ENCODE measurements around the gene ATAT1. TPM values are rescaled to one million over a fixed set of nuclear protein-coding genes. Genes with fewer than 3 reads are reported as not detected.

Gene ATAT1
- total and polyA plus RNA-seq, 2 of the 13 experiments (the other 11 are each of a cell fraction or from before 2014, with no cell fraction given): 9.2 to 23.6 TPM

GRCh38 chr6:30678964-30679726, 52.5 kb downstream of the ATAT1 start (continued):
- TF ChIP-seq ZFX (CRISPR knock-in tag; IDR thresholded peaks at IDR 0.05; ENCODE audit: low read depth) (peak; percentile 83), HDAC6 (IDR thresholded peaks at IDR 0.05; ENCODE audit: low read depth, low read length) (no peak), SOX6 (IDR thresholded peaks at IDR 0.05) (no peak), SOX6 (CRISPR knock-in tag; IDR thresholded peaks at IDR 0.05) (peak; percentile 79), SRY (CRISPR knock-in tag; IDR thresholded peaks at IDR 0.05) (peak; percentile 79; the same call in 1 of the 2 replicates), ZNF343 (CRISPR knock-in tag; IDR thresholded peaks at IDR 0.05) (no peak), ESRRA (CRISPR knock-in tag; IDR thresholded peaks at IDR 0.05; ENCODE audit: low read depth) (no peak), AKAP8 (CRISPR knock-in tag; IDR thresholded peaks at IDR 0.05) (no peak), MEIS2 (CRISPR knock-in tag; IDR thresholded peaks at IDR 0.05) (no peak), DRAP1 (CRISPR knock-in tag; IDR thresholded peaks at IDR 0.05) (peak; percentile 63), CHD4 (IDR thresholded peaks at IDR 0.05; ENCODE audit: borderline replicate concordance, low read length) (no peak), ZNF777 (CRISPR knock-in tag; IDR thresholded peaks at IDR 0.05) (peak; percentile 89), PHF21A (CRISPR knock-in tag; IDR thresholded peaks at IDR 0.05) (no peak), SMARCC2 (IDR thresholded peaks at IDR 0.05) (no peak), PLRG1 (conservative IDR thresholded peaks at IDR 0.05) (no peak), MLX (CRISPR knock-in tag; IDR thresholded peaks at IDR 0.05) (peak; percentile 61)
- TF ChIP-seq, protein P1, sequence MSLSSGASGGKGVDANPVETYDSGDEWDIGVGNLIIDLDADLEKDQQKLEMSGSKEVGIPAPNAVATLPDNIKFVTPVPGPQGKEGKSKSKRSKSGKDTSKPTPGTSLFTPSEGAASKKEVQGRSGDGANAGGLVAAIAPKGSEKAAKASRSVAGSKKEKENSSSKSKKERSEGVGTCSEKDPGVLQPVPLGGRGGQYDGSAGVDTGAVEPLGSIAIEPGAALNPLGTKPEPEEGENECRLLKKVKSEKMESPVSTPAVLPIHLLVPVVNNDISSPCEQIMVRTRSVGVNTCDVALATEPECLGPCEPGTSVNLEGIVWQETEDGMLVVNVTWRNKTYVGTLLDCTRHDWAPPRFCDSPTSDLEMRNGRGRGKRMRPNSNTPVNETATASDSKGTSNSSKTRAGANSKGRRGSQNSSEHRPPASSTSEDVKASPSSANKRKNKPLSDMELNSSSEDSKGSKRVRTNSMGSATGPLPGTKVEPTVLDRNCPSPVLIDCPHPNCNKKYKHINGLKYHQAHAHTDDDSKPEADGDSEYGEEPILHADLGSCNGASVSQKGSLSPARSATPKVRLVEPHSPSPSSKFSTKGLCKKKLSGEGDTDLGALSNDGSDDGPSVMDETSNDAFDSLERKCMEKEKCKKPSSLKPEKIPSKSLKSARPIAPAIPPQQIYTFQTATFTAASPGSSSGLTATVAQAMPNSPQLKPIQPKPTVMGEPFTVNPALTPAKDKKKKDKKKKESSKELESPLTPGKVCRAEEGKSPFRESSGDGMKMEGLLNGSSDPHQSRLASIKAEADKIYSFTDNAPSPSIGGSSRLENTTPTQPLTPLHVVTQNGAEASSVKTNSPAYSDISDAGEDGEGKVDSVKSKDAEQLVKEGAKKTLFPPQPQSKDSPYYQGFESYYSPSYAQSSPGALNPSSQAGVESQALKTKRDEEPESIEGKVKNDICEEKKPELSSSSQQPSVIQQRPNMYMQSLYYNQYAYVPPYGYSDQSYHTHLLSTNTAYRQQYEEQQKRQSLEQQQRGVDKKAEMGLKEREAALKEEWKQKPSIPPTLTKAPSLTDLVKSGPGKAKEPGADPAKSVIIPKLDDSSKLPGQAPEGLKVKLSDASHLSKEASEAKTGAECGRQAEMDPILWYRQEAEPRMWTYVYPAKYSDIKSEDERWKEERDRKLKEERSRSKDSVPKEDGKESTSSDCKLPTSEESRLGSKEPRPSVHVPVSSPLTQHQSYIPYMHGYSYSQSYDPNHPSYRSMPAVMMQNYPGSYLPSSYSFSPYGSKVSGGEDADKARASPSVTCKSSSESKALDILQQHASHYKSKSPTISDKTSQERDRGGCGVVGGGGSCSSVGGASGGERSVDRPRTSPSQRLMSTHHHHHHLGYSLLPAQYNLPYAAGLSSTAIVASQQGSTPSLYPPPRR (CRISPR knock-in tag; IDR thresholded peaks at IDR 0.05; ENCODE audit: borderline replicate concordance): no peak
- TF ChIP-seq, protein P2, sequence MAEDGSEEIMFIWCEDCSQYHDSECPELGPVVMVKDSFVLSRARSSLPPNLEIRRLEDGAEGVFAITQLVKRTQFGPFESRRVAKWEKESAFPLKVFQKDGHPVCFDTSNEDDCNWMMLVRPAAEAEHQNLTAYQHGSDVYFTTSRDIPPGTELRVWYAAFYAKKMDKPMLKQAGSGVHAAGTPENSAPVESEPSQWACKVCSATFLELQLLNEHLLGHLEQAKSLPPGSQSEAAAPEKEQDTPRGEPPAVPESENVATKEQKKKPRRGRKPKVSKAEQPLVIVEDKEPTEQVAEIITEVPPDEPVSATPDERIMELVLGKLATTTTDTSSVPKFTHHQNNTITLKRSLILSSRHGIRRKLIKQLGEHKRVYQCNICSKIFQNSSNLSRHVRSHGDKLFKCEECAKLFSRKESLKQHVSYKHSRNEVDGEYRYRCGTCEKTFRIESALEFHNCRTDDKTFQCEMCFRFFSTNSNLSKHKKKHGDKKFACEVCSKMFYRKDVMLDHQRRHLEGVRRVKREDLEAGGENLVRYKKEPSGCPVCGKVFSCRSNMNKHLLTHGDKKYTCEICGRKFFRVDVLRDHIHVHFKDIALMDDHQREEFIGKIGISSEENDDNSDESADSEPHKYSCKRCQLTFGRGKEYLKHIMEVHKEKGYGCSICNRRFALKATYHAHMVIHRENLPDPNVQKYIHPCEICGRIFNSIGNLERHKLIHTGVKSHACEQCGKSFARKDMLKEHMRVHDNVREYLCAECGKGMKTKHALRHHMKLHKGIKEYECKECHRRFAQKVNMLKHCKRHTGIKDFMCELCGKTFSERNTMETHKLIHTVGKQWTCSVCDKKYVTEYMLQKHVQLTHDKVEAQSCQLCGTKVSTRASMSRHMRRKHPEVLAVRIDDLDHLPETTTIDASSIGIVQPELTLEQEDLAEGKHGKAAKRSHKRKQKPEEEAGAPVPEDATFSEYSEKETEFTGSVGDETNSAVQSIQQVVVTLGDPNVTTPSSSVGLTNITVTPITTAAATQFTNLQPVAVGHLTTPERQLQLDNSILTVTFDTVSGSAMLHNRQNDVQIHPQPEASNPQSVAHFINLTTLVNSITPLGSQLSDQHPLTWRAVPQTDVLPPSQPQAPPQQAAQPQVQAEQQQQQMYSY (CRISPR knock-in tag; IDR thresholded peaks at IDR 0.05): no peak
